ENCODE data around the gene TAS2R60. TPM values are rescaled to one million over a fixed set of nuclear protein-coding genes. Genes with fewer than 3 reads are reported as not detected.
A peak's percentile ranks its signal among the peaks of the same experiment; 100 is the strongest.
"Not testable (repeated sequence)": the region's sequence is repeated elsewhere in the genome, so short reads cannot be mapped to it uniquely, and the experiment has no call there.

TAS2R60 gene
- total RNA-seq, 2 donors from 2014 or later: not detected

GRCh38 chr7:143458263-143458662 lies 15.0 kb downstream of the TAS2R60 start:
- H3K4me3 Mint-ChIP-seq: no peak overlapping the region
- no peaks in the 10 kb centered on the region for H3K36me3 Mint-ChIP-seq
- peaks cover 16 to 56% of the 10 kb centered on the region in 2 donors for H3K27me3 Mint-ChIP-seq
- no peaks in the 10 kb centered on the region for H3K4me1 Mint-ChIP-seq (ENCODE audit: low read depth in 2 of 2)
- DNase-seq (ENCODE audit: low spot score): no peak
- H3K27ac Mint-ChIP-seq: no peak overlapping the region
- H3K9me3 Mint-ChIP-seq: no peaks in the 10 kb centered on the region
- no peak for ATAC-seq

GRCh38 chr7:143458681-143459080 lies 15.4 kb downstream of the TAS2R60 start:
- peaks cover 15 to 54% of the 10 kb centered on the region in 2 donors for H3K27me3 Mint-ChIP-seq
- H3K27ac Mint-ChIP-seq: no peak overlapping the region

GRCh38 chr7:143459359-143459758 lies 16.1 kb downstream of the TAS2R60 start:
- ATAC-seq (no peak), DNase-seq (ENCODE audit: low spot score) (no peak)
- no peak overlapping the region for H3K27ac Mint-ChIP-seq
- H3K4me1 Mint-ChIP-seq (ENCODE audit: low read depth in 2 of 2): no peaks in the 10 kb centered on the region
- H3K9me3 Mint-ChIP-seq: no peaks in the 10 kb centered on the region
- H3K36me3 Mint-ChIP-seq: no peaks in the 10 kb centered on the region
- no peak overlapping the region for H3K4me3 Mint-ChIP-seq
- H3K27me3 Mint-ChIP-seq: peaks cover 12 to 47% of the 10 kb centered on the region in 2 donors

More at GRCh38 chr7:143458681-143459080, 15.4 kb downstream of the TAS2R60 start:
- ATAC-seq (no peak), DNase-seq (ENCODE audit: low spot score) (no peak)
- Mint-ChIP-seq H3K36me3 (no peaks in the 10 kb centered on the region), H3K9me3 (no peaks in the 10 kb centered on the region), H3K4me3 (no peak overlapping the region), H3K4me1 (ENCODE audit: low read depth in 2 of 2) (no peaks in the 10 kb centered on the region)

- ATAC-seq (no peak), DNase-seq (ENCODE audit: low spot score) (no peak)
- Mint-ChIP-seq H3K27me3 (peaks cover 17 to 45% of the 10 kb centered on the region in 2 donors), H3K4me1 (ENCODE audit: low read depth in 2 of 2) (no peaks in the 10 kb centered on the region), H3K4me3 (no peak overlapping the region), H3K27ac (no peak overlapping the region), H3K9me3 (no peaks in the 10 kb centered on the region), H3K36me3 (no peaks in the 10 kb centered on the region)
These were observed 17.2 kb downstream of the TAS2R60 start for GRCh38 chr7:143460271-143460979.

GRCh38 chr7:143462045-143462444 lies 18.8 kb downstream of the TAS2R60 start:
- Mint-ChIP-seq H3K4me3 (no peak overlapping the region), H3K4me1 (ENCODE audit: low read depth in 2 of 2) (no peaks in the 10 kb centered on the region), H3K27me3 (peaks cover 15 to 34% of the 10 kb centered on the region in 2 donors), H3K9me3 (no peaks in the 10 kb centered on the region), H3K27ac (no peak overlapping the region), H3K36me3 (no peaks in the 10 kb centered on the region)
- DNase-seq (ENCODE audit: low spot score) (no peak), ATAC-seq (no peak)

- no peak overlapping the region for H3K27ac Mint-ChIP-seq
- ATAC-seq (no peak), DNase-seq (ENCODE audit: low spot score) (no peak)
- no peak overlapping the region for H3K4me3 Mint-ChIP-seq
- no peaks in the 10 kb centered on the region for H3K9me3 Mint-ChIP-seq
- no peaks in the 10 kb centered on the region for H3K36me3 Mint-ChIP-seq
- H3K27me3 Mint-ChIP-seq: peaks cover 14 to 29% of the 10 kb centered on the region in 2 donors
- H3K4me1 Mint-ChIP-seq (ENCODE audit: low read depth in 2 of 2): no peaks in the 10 kb centered on the region
These were observed 20.3 kb downstream of the TAS2R60 start for GRCh38 chr7:143463556-143463955.

- no peaks in the 10 kb centered on the region for H3K36me3 Mint-ChIP-seq
- DNase-seq (ENCODE audit: low spot score) (no peak), ATAC-seq (no peak)
- H3K27ac Mint-ChIP-seq: no peak overlapping the region
- H3K4me3 Mint-ChIP-seq: no peak overlapping the region
- peaks cover 14 to 29% of the 10 kb centered on the region in 2 donors for H3K27me3 Mint-ChIP-seq
- H3K4me1 Mint-ChIP-seq (ENCODE audit: low read depth in 2 of 2): no peaks in the 10 kb centered on the region
- H3K9me3 Mint-ChIP-seq: no peaks in the 10 kb centered on the region
These were observed 20.7 kb downstream of the TAS2R60 start for GRCh38 chr7:143463957-143464356.

GRCh38 chr7:143467724-143468123 lies 24.5 kb downstream of the TAS2R60 start:
- ATAC-seq (no peak), DNase-seq (ENCODE audit: low spot score) (no peak)
- no peak overlapping the region for H3K4me3 Mint-ChIP-seq
- H3K9me3 Mint-ChIP-seq: peaks cover 2% of the 10 kb centered on the region
- no peaks in the 10 kb centered on the region for H3K4me1 Mint-ChIP-seq (ENCODE audit: low read depth in 2 of 2)
- peaks cover 4% of the 10 kb centered on the region for H3K36me3 Mint-ChIP-seq
- no peak overlapping the region for H3K27ac Mint-ChIP-seq
- peaks cover 22 to 41% of the 10 kb centered on the region in 2 donors for H3K27me3 Mint-ChIP-seq

- H3K27me3 Mint-ChIP-seq: peaks cover 18 to 50% of the 10 kb centered on the region in 2 donors
- DNase-seq (ENCODE audit: low spot score); ATAC-seq; H3K4me3 Mint-ChIP-seq; H3K9me3 Mint-ChIP-seq; H3K27ac Mint-ChIP-seq; H3K36me3 Mint-ChIP-seq; H3K4me1 Mint-ChIP-seq (ENCODE audit: low read depth in 2 of 2): not testable (repeated sequence)
These were observed 28.9 kb downstream of the TAS2R60 start for GRCh38 chr7:143472071-143472689.

- Mint-ChIP-seq H3K4me3 (no peak within 1 kb of the TSS), H3K27ac (no peak within 1 kb of the TSS), H3K27me3 (peaks cover 7 to 21% of the 10 kb centered on the region in 2 donors), H3K4me1 (ENCODE audit: low read depth in 2 of 2) (peaks cover 6 to 7% of the 10 kb centered on the region in 2 donors), H3K36me3 (no peaks in the 10 kb centered on the region), H3K9me3 (no peaks in the 10 kb centered on the region)
- ATAC-seq: peak; percentile 24 to 32
- no peak for DNase-seq (ENCODE audit: low spot score)
These were observed 34.4 kb downstream of the TAS2R60 start, which contains the start of gene TAS2R41 for GRCh38 chr7:143477501-143478150. Gene TAS2R41, plus strand, starts transcription at chr7:143477873. Its CDS starts 0 bp downstream, at chr7:143477873.

GRCh38 chr7:143479055-143479766 lies 36.0 kb downstream of the TAS2R60 start:
- peaks cover 4 to 5% of the 10 kb centered on the region in 2 donors for H3K27me3 Mint-ChIP-seq
- H3K4me3 Mint-ChIP-seq: no peak overlapping the region
- peaks cover 6 to 7% of the 10 kb centered on the region in 2 donors for H3K4me1 Mint-ChIP-seq (ENCODE audit: low read depth in 2 of 2)
- no peaks in the 10 kb centered on the region for H3K9me3 Mint-ChIP-seq
- no peak for ATAC-seq
- H3K27ac Mint-ChIP-seq: no peak overlapping the region
- DNase-seq (ENCODE audit: low spot score): no peak
- H3K36me3 Mint-ChIP-seq: no peaks in the 10 kb centered on the region

- no peaks in the 10 kb centered on the region for H3K9me3 Mint-ChIP-seq
- DNase-seq (ENCODE audit: low spot score) (no peak), ATAC-seq (no peak)
- no peaks in the 10 kb centered on the region for H3K36me3 Mint-ChIP-seq
- no peak overlapping the region for H3K27ac Mint-ChIP-seq
- H3K4me1 Mint-ChIP-seq (ENCODE audit: low read depth in 2 of 2): peaks cover 6 to 7% of the 10 kb centered on the region in 2 donors
- H3K27me3 Mint-ChIP-seq: no peaks in the 10 kb centered on the region
- H3K4me3 Mint-ChIP-seq: no peak overlapping the region
These were observed 37.2 kb downstream of the TAS2R60 start for GRCh38 chr7:143480501-143480900.

- no peaks in the 10 kb centered on the region for H3K9me3 Mint-ChIP-seq
- H3K36me3 Mint-ChIP-seq: no peaks in the 10 kb centered on the region
- no peak overlapping the region for H3K27ac Mint-ChIP-seq
- H3K4me3 Mint-ChIP-seq: no peak overlapping the region
- peaks cover 4 to 19% of the 10 kb centered on the region in 2 donors for H3K27me3 Mint-ChIP-seq
- no peak for DNase-seq (ENCODE audit: low spot score)
- ATAC-seq: no peak
- H3K4me1 Mint-ChIP-seq (ENCODE audit: low read depth in 2 of 2): peaks cover 6 to 7% of the 10 kb centered on the region in 2 donors
These were observed 40.9 kb downstream of the TAS2R60 start for GRCh38 chr7:143484119-143484518.
